ENCODE data around the gene CYP2A13.
"Not testable (repeated sequence)": the region's sequence is repeated elsewhere in the genome, so short reads cannot be mapped to it uniquely, and the experiment has no call there.

DNA sequence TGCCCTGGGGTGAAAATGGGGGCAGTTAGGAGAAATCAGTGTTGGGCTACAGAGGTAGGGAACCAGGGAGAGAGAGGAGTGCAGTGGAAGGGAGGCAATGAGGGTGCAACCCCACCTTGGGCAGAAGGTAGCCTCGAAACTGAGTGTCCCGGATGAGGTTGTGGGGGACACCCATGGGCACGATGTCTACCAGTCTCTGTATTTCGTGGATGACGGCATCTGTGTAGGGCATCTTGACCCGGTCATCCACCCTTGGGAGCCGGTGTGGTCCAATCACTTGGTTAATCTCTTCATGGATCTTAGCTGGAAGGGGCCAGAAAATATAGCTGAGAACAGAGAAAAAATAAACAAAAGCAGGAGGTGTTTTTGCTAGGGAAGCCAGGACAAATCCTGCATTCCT lies 36.1 kb upstream of the CYP2A13 start:
- TF ChIP-seq POLR2AphosphoS5, POLR2A (IDR thresholded peaks at IDR 0.05; ENCODE audit: low read depth, low read length): not testable (repeated sequence)

Measured in GM12892 (cell line).